Measurements from ENCODE around the gene ME3. TPM values are rescaled to one million over a fixed set of nuclear protein-coding genes. Genes with fewer than 3 reads are reported as not detected.

Gene ME3
- total RNA-seq (10 to 100 TPM; 25.9 to 38.7 TPM), polyA plus RNA-seq (10 to 100 TPM in 1 of 2 donors, 1 to 10 TPM in 1; 7.4 to 16.6 TPM)
- long read RNA-seq, donor 1, partial matches to known transcripts, result 152 of 225 reads
- long read RNA-seq, donor 1, other reads (novel, unspliced or antisense), result 69 of 225 reads
- long read RNA-seq, donor 2, partial matches to known transcripts, result 0 of 1 reads
- long read RNA-seq, donor 2, other reads (novel, unspliced or antisense), result 0 of 1 reads
- long read RNA-seq, donor 3, partial matches to known transcripts, result 0 of 1 reads
- long read RNA-seq, donor 3, other reads (novel, unspliced or antisense), result 0 of 1 reads
- long read RNA-seq, donor 4, partial matches to known transcripts, result 0 of 2 reads
- long read RNA-seq, donor 4, other reads (novel, unspliced or antisense), result 0 of 2 reads
- long read RNA-seq, donor 5, partial matches to known transcripts, result 5 of 83 reads
- long read RNA-seq, donor 5, other reads (novel, unspliced or antisense), result 74 of 83 reads

DNA sequence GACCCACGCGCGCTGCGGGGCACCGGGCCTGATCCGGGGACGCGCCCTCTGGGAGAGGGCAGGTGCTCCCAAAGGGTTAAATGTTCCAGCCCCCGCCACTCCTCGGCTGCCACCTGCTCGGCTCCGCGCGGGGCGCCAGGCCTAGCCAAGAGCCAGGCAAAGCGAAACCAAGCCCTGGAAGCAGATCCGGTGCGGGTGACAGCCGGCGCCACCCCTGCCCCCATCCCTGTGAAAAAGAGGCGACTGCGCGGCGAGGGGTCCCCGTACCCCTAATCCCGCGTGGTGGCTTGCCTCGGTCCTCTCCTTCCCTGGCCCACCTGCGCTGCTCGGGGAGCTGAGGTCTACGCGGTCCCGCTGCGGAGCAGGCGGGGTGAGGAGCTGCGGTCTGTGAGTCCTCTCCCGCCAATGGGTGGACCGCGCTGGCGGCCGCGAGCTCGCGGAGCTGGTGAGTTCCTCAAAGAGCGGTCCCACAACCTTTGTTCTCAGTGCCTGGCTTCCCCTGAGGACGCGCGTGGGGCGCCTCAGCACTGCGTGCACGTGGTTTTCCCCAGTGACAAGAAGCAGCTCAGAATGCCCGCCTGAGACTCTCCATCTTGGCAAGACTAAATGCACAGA is at the start of gene ME3:
ME3 (minus strand) TSS at position 610 of the 615 bp plus-strand sequence.
- no peaks in the 10 kb centered on the region for H3K27me3 ChIP-seq (ENCODE audit: control insufficient read depth in 3 of 3, insufficient read depth in 3 of 3, low read length in 2 of 3)

GRCh38 chr11:86722006-86722405 is 49.6 kb upstream of the ME3 start:
- Histone ChIP-seq H3K9ac (ENCODE audit: insufficient read depth in 1 of 2, low read length in 2 of 2) (no peak overlapping the region), H3K27ac (ENCODE audit: low read depth in 1 of 2, low read length in 1 of 2) (no peak overlapping the region), H3K4me1 (ENCODE audit: control insufficient read depth in 5 of 5, insufficient read depth in 5 of 5, low read length in 5 of 5) (peaks cover 0 to 3% (median 0%) of the 10 kb centered on the region in 5 donors), H3K27me3 (ENCODE audit: control insufficient read depth in 3 of 3, insufficient read depth in 3 of 3, low read length in 2 of 3) (no peaks in the 10 kb centered on the region), H3K4me3 (no peak overlapping the region), H3K9me3 (ENCODE audit: control insufficient read depth in 4 of 4, insufficient read depth in 3 of 4, low read length in 3 of 4) (no peaks in the 10 kb centered on the region), H3K36me3 (ENCODE audit: control insufficient read depth in 4 of 4, insufficient read depth in 4 of 4, low read length in 4 of 4) (no peaks in the 10 kb centered on the region)
- DNase-seq (no peak), ATAC-seq (ENCODE audit: insufficient read depth, low FRiP score) (no peak)
- WGBS, 2 donors, result 73 to 92% methylated on average over 1 of the region's 1 CpG
- TF ChIP-seq, protein P1, sequence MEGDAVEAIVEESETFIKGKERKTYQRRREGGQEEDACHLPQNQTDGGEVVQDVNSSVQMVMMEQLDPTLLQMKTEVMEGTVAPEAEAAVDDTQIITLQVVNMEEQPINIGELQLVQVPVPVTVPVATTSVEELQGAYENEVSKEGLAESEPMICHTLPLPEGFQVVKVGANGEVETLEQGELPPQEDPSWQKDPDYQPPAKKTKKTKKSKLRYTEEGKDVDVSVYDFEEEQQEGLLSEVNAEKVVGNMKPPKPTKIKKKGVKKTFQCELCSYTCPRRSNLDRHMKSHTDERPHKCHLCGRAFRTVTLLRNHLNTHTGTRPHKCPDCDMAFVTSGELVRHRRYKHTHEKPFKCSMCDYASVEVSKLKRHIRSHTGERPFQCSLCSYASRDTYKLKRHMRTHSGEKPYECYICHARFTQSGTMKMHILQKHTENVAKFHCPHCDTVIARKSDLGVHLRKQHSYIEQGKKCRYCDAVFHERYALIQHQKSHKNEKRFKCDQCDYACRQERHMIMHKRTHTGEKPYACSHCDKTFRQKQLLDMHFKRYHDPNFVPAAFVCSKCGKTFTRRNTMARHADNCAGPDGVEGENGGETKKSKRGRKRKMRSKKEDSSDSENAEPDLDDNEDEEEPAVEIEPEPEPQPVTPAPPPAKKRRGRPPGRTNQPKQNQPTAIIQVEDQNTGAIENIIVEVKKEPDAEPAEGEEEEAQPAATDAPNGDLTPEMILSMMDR (IDR thresholded peaks at IDR 0.05; ENCODE audit: control extremely low read depth, extremely low read depth), result no peak

More for the DNA sequence above, at the start of gene ME3:
- TF ChIP-seq, protein P1 (IDR thresholded peaks at IDR 0.05; ENCODE audit: control extremely low read depth, extremely low read depth), result no peak
- H3K36me3 ChIP-seq (ENCODE audit: control insufficient read depth in 4 of 4, insufficient read depth in 4 of 4, low read length in 4 of 4), result peaks cover 0 to 3% (median 0%) of the 10 kb centered on the region in 4 donors
- H3K9me3 ChIP-seq (ENCODE audit: control insufficient read depth in 4 of 4, insufficient read depth in 3 of 4, low read length in 3 of 4), result no peaks in the 10 kb centered on the region
- H3K9ac ChIP-seq (ENCODE audit: insufficient read depth in 1 of 2, low read length in 2 of 2), result peak within 1 kb of the TSS; percentile 69 to 88
- DNase-seq (peak; percentile 73 to 76 (median 75)), ATAC-seq (ENCODE audit: insufficient read depth, low FRiP score) (peak; percentile 87)
- peak within 1 kb of the TSS; percentile 91 to 94 for H3K27ac ChIP-seq (ENCODE audit: low read depth in 1 of 2, low read length in 1 of 2)
- H3K4me3 ChIP-seq, result peak within 1 kb of the TSS; percentile 78
- H3K4me1 ChIP-seq (ENCODE audit: control insufficient read depth in 5 of 5, insufficient read depth in 5 of 5, low read length in 5 of 5), result peaks cover 0 to 32% (median 3%) of the 10 kb centered on the region in 5 donors
- WGBS, 2 donors, result 1% methylated on average over 48 to 52 of the region's 52 CpGs

DNA sequence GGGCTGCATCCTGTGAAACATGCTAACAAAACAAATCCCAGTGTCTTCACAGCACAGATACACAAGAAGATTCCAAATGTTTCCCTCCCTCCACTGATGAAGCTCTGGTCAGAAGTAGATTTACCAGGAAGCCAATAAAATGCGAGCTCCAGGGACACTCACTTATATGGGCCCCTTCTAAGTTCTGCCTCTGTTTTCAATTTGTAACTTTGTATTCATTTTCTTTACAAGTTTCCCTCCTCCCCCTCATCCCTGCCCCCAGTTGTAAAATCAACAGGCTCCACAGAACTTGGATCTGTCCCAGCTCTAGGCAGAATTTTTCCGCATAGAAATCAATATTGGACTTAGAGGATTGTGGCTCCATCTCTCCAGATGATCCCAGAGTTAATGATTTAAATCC is 48.1 kb upstream of the ME3 start:
- no peak overlapping the region for H3K27ac ChIP-seq (ENCODE audit: low read depth in 1 of 2, low read length in 1 of 2)
- TF ChIP-seq, protein P1 (IDR thresholded peaks at IDR 0.05; ENCODE audit: control extremely low read depth, extremely low read depth), result no peak
- DNase-seq (no peak), ATAC-seq (ENCODE audit: insufficient read depth, low FRiP score) (no peak)
- H3K9me3 ChIP-seq (ENCODE audit: control insufficient read depth in 4 of 4, insufficient read depth in 3 of 4, low read length in 3 of 4), result no peaks in the 10 kb centered on the region
- peaks cover 0 to 7% (median 0%) of the 10 kb centered on the region in 5 donors for H3K4me1 ChIP-seq (ENCODE audit: control insufficient read depth in 5 of 5, insufficient read depth in 5 of 5, low read length in 5 of 5)
- no peaks in the 10 kb centered on the region for H3K27me3 ChIP-seq (ENCODE audit: control insufficient read depth in 3 of 3, insufficient read depth in 3 of 3, low read length in 2 of 3)
- 93 to 96% methylated on average over 2 of the region's 2 CpGs for WGBS, 2 donors
- H3K4me3 ChIP-seq, result no peak overlapping the region
- H3K36me3 ChIP-seq (ENCODE audit: control insufficient read depth in 4 of 4, insufficient read depth in 4 of 4, low read length in 4 of 4), result no peaks in the 10 kb centered on the region
- no peak overlapping the region for H3K9ac ChIP-seq (ENCODE audit: insufficient read depth in 1 of 2, low read length in 2 of 2)
